Breast epithelium (tissue), 4 donors: ENCODE data around the gene TMCC3. TPM values are rescaled to one million over a fixed set of nuclear protein-coding genes. Genes with fewer than 3 reads are reported as not detected.
"Not testable (repeated sequence)": the region's sequence is repeated elsewhere in the genome, so short reads cannot be mapped to it uniquely, and the experiment has no call there.

Source experiments
- DNase-seq, 2 donors: peaks; one replicate each; pipeline ENCODE4 v3.0.0-alpha.2; 2019; ENCODE audit warnings: low spot score in 2 of 2
- H3K27ac ChIP-seq, 2 donors: fragments of 200-600 bp; sonication (generic) in 1 of 2; one replicate each; pipeline ENCODE4 v1.5.1; 2016 to 2019; ENCODE audit warnings: mild to moderate bottlenecking in 1 of 2
- H3K27me3 ChIP-seq, 2 donors: fragments of 200-600 bp; sonication (generic) in 1 of 2; one replicate each; pipeline versions ENCODE4 v1.5.1 to v1.6.0; 2017 to 2019; ENCODE audit warnings: control low read depth in 1 of 2, mild to moderate bottlenecking in 1 of 2
- H3K36me3 ChIP-seq: fragments of 200-600 bp; one replicate; pipeline ENCODE4 v1.5.1; 2019
- H3K4me1 ChIP-seq, 2 donors: fragments of 200-600 bp; sonication (generic); one replicate each; pipeline ENCODE4 v1.5.1; 2016 to 2019; ENCODE audit warnings: control low read depth in 1 of 2
- H3K4me3 ChIP-seq, 3 donors: fragments of 200-600 bp; sonication (generic); 1 replicate in 2 of 3; 2 replicates in 1 of 3; pipeline ENCODE4 v1.5.1; 2016 to 2019; ENCODE audit warnings: mild to moderate bottlenecking in 3 of 3, moderate library complexity in 2 of 3
- H3K9me3 ChIP-seq, 2 donors: fragments of 200-600 bp; sonication (generic) in 1 of 2; one replicate each; pipeline ENCODE4 v1.5.1; 2016 to 2019; ENCODE audit warnings: control low read depth in 1 of 2
- CTCF ChIP-seq, 3 donors: fragments of 450-650 bp; IDR thresholded peaks; one replicate each; pipeline ENCODE4 v1.5.1; 2016 to 2017; ENCODE audit warnings: antibody characterized with exemption in 3 of 3, mild to moderate bottlenecking in 3 of 3, moderate library complexity in 3 of 3
- POLR2A ChIP-seq: fragments of 450-650 bp; IDR thresholded peaks from one replicate; pipeline ENCODE4 v1.6.1; 2016; ENCODE audit warnings: antibody characterized with exemption, mild to moderate bottlenecking, moderate library complexity
- POLR2AphosphoS5 ChIP-seq, 3 donors: sonication (generic); formaldehyde crosslinking; IDR thresholded peaks; one replicate each; pipeline ENCODE4 v1.6.1; 2017; ENCODE audit warnings: antibody characterized with exemption in 3 of 3
- intact Hi-C: fragments of 100-400 bp; cut with DNase I; formaldehyde crosslinking; loops from one replicate; pipeline ENCODE4 v1.15.1; 2023; ENCODE audit warnings: low total_unique reads
- total RNA-seq, 3 donors: library from RNA; depleted of rRNA; stranded (reverse); fragments of >200 nt; gene quantifications; one replicate each; pipeline ENCODE4 v1.1.0, GENCODE V29; 2016

Gene TMCC3
- 10 to 100 TPM in 1 of 3 donors, 1 to 10 TPM in 2; 8.3 to 17.0 (median 8.9) TPM for total RNA-seq

GRCh38 chr12:94650143-94651056 lies at the start of gene TMCC3:
Gene TMCC3, minus strand, starts transcription at chr12:94650557. Its CDS starts 127 bp downstream, at chr12:94650430.
- H3K4me3 ChIP-seq = peak within 1 kb of the TSS; percentile 75 to 85 (median 79)
- H3K9me3 ChIP-seq = no peaks in the 10 kb centered on the region
- no peaks in the 10 kb centered on the region for H3K4me1 ChIP-seq
- intact Hi-C loops = no loop called here
- DNase-seq = no peak
- no peaks in the 10 kb centered on the region for H3K27me3 ChIP-seq
- no peak for TF ChIP-seq POLR2A
- TF ChIP-seq POLR2AphosphoS5 (IDR thresholded peaks at IDR 0.05) = peak in 1 of 3 donors; percentile 13
- peak in 1 of 3 donors; percentile 5 for TF ChIP-seq CTCF (IDR thresholded peaks at IDR 0.05)
- no peaks in the 10 kb centered on the region for H3K36me3 ChIP-seq
- peak within 1 kb of the TSS; percentile 75 to 84 for H3K27ac ChIP-seq

DNA sequence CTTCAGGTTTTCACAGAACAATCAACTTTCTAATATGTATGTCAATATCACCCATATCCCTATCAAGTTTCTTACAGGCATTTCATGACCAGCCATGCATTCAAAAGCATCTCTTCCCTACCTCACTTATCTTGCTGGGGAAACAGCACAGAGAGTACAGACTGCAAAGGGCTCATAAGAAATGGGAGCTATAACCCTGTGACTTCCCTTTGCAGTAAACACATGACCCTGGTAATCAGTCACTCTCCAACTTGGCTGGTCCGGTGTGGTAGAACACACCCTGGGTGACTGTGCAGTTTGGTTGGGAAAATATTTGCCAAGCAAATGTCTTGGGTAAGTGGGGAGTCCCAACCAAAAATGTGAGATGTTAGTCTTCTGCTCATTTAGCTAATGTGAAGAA lies 49.4 kb upstream of the TMCC3 start:
- H3K9me3 ChIP-seq = no peaks in the 10 kb centered on the region
- no peak for DNase-seq
- TF ChIP-seq CTCF (IDR thresholded peaks at IDR 0.05) (no peak), POLR2AphosphoS5 (IDR thresholded peaks at IDR 0.05) (no peak), POLR2A (no peak)
- no peaks in the 10 kb centered on the region for H3K27me3 ChIP-seq
- H3K4me1 ChIP-seq = no peaks in the 10 kb centered on the region
- H3K27ac ChIP-seq = no peak overlapping the region
- intact Hi-C loops = no loop called here
- H3K36me3 ChIP-seq = no peaks in the 10 kb centered on the region
- no peak overlapping the region for H3K4me3 ChIP-seq

GRCh38 chr12:94698578-94698977 lies 48.2 kb upstream of the TMCC3 start:
- Histone ChIP-seq H3K27ac (no peak overlapping the region), H3K4me1 (no peaks in the 10 kb centered on the region), H3K27me3 (no peaks in the 10 kb centered on the region), H3K9me3 (no peaks in the 10 kb centered on the region), H3K36me3 (no peaks in the 10 kb centered on the region), H3K4me3 (no peak overlapping the region)
- DNase-seq = no peak
- intact Hi-C loops = no loop called here
- no peak for TF ChIP-seq POLR2AphosphoS5 (IDR thresholded peaks at IDR 0.05)
- no peak for TF ChIP-seq CTCF (IDR thresholded peaks at IDR 0.05)
- no peak for TF ChIP-seq POLR2A

- H3K27ac ChIP-seq = no peak overlapping the region
- H3K9me3 ChIP-seq = no peaks in the 10 kb centered on the region
- no peak for TF ChIP-seq POLR2AphosphoS5 (IDR thresholded peaks at IDR 0.05)
- TF ChIP-seq POLR2A = no peak
- no peak for TF ChIP-seq CTCF (IDR thresholded peaks at IDR 0.05)
- DNase-seq = no peak
- H3K36me3 ChIP-seq = no peaks in the 10 kb centered on the region
- H3K4me3 ChIP-seq = no peak overlapping the region
- intact Hi-C loops = no loop called here
- no peaks in the 10 kb centered on the region for H3K4me1 ChIP-seq
- no peaks in the 10 kb centered on the region for H3K27me3 ChIP-seq
Measured at GRCh38 chr12:94697631-94698030, 47.3 kb upstream of the TMCC3 start.

DNA sequence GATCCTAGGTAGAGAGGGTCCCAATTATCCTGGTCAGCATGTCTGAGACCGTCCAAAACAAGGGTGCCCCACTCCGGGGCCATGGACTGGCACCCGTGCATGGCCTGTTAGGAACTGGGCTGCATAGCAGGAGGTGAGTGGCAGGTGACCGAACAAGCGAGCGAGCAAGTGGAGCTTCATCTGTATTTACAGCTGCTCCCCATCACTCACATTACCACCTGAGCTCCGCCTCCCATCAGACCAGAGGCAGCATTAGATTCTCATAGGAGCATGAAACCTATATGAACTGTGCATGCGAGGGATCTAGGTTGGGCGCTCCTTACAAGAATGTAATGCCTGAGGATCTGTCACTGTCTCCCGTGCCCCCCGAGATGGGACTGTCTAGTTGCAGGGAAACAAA lies 44.4 kb upstream of the TMCC3 start:
- Histone ChIP-seq H3K27me3 (no peaks in the 10 kb centered on the region), H3K36me3 (no peaks in the 10 kb centered on the region), H3K27ac (no peak overlapping the region), H3K4me3 (no peak overlapping the region), H3K4me1 (no peaks in the 10 kb centered on the region), H3K9me3 (no peaks in the 10 kb centered on the region)
- TF ChIP-seq CTCF (IDR thresholded peaks at IDR 0.05) = no peak
- no peak for TF ChIP-seq POLR2A
- TF ChIP-seq POLR2AphosphoS5 (IDR thresholded peaks at IDR 0.05) = no peak
- DNase-seq = no peak
- intact Hi-C loops = no loop called here

DNA sequence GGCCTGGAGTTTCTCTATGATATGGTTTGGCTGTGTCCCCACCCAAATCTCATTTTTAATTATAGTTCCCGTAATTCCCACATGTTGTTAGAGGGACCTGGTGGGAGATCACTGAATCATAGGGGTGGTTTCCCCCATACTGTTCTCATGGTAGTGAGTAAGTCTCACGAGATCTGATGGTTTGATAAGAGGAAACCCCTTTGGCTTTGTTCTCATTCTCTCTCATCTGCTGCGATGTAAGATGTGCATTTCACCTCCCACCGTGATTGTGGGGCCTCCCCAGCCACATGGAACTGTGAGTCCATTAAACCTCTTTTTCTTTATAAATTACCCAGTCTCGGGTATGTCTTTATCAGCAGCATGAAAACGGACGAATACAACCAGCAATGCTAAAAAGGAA lies 42.5 kb upstream of the TMCC3 start:
- H3K27me3 ChIP-seq, H3K9me3 ChIP-seq, H3K4me3 ChIP-seq, intact Hi-C loops, DNase-seq, H3K27ac ChIP-seq, H3K36me3 ChIP-seq, H3K4me1 ChIP-seq: not testable (repeated sequence)
